Measurements from ENCODE around the gene RPP14.
"Not testable (repeated sequence)": the region's sequence is repeated elsewhere in the genome, so short reads cannot be mapped to it uniquely, and the experiment has no call there.

RPP14 gene

GRCh38 chr3:58334506-58334884, 28.4 kb downstream of the RPP14 start:
- Histone ChIP-seq H3K4me2 (ENCODE audit: low read depth, low read length) (0 out of 2 replicates have a peak overlapping the region, but pooled peaks have one; percentile 94), H3K79me2 (ENCODE audit: low read length) (peaks cover 19% of the 10 kb centered on the region), H3K36me3 (replicated peaks; ENCODE audit: insufficient read depth, low read length) (no peaks in the 10 kb centered on the region), H3K4me1 (ENCODE audit: low read length) (peaks cover 6% of the 10 kb centered on the region; the same call in 1 of the 2 replicates), H3K9me2 (replicated peaks; ENCODE audit: insufficient read depth, low read length) (no peaks in the 10 kb centered on the region), H3K27ac (ENCODE audit: low read length) (no peak overlapping the region), H3K27me3 (replicated peaks; ENCODE audit: insufficient read depth, low read length) (no peaks in the 10 kb centered on the region), H2AFZ (ENCODE audit: low read length) (no peak overlapping the region), H3K4me3 (ENCODE audit: low read length) (no peak overlapping the region), H4K20me1 (ENCODE audit: insufficient read depth, low read length) (no peaks in the 10 kb centered on the region), H3F3A (ENCODE audit: insufficient read depth, low read length) (no peaks in the 10 kb centered on the region), H3K9ac (ENCODE audit: low read length) (no peak overlapping the region), H3K9me3 (replicated peaks; ENCODE audit: insufficient read depth, low read length) (no peaks in the 10 kb centered on the region)
- no peak for DNase-seq
- no peak for TF ChIP-seq EZH2phosphoT487 (IDR thresholded peaks at IDR 0.05; ENCODE audit: low read length)

GRCh38 chr3:58335652-58335947, 29.6 kb downstream of the RPP14 start:
- Histone ChIP-seq H3K36me3 (replicated peaks; ENCODE audit: insufficient read depth, low read length) (no peaks in the 10 kb centered on the region), H3K27ac (ENCODE audit: low read length) (no peak overlapping the region), H4K20me1 (ENCODE audit: insufficient read depth, low read length) (no peaks in the 10 kb centered on the region), H3K27me3 (replicated peaks; ENCODE audit: insufficient read depth, low read length) (no peaks in the 10 kb centered on the region), H3K4me1 (ENCODE audit: low read length) (peaks cover 6% of the 10 kb centered on the region; the same call in 1 of the 2 replicates), H3K79me2 (ENCODE audit: low read length) (peaks cover 19% of the 10 kb centered on the region), H3K4me3 (ENCODE audit: low read length) (no peak overlapping the region), H3K4me2 (ENCODE audit: low read depth, low read length) (no peak overlapping the region), H3F3A (ENCODE audit: insufficient read depth, low read length) (no peaks in the 10 kb centered on the region), H2AFZ (ENCODE audit: low read length) (no peak overlapping the region), H3K9ac (ENCODE audit: low read length) (no peak overlapping the region), H3K9me3 (replicated peaks; ENCODE audit: insufficient read depth, low read length) (no peaks in the 10 kb centered on the region), H3K9me2 (replicated peaks; ENCODE audit: insufficient read depth, low read length) (no peaks in the 10 kb centered on the region)
- no peak for DNase-seq
- no peak for TF ChIP-seq EZH2 (optimal IDR thresholded peaks at IDR 0.05; ENCODE audit: low read depth, low read length)
- no peak for TF ChIP-seq EZH2phosphoT487 (IDR thresholded peaks at IDR 0.05; ENCODE audit: low read length)
- TF ChIP-seq, protein P1, sequence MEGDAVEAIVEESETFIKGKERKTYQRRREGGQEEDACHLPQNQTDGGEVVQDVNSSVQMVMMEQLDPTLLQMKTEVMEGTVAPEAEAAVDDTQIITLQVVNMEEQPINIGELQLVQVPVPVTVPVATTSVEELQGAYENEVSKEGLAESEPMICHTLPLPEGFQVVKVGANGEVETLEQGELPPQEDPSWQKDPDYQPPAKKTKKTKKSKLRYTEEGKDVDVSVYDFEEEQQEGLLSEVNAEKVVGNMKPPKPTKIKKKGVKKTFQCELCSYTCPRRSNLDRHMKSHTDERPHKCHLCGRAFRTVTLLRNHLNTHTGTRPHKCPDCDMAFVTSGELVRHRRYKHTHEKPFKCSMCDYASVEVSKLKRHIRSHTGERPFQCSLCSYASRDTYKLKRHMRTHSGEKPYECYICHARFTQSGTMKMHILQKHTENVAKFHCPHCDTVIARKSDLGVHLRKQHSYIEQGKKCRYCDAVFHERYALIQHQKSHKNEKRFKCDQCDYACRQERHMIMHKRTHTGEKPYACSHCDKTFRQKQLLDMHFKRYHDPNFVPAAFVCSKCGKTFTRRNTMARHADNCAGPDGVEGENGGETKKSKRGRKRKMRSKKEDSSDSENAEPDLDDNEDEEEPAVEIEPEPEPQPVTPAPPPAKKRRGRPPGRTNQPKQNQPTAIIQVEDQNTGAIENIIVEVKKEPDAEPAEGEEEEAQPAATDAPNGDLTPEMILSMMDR (IDR thresholded peaks at IDR 0.05; ENCODE audit: low read length): no peak

DNA sequence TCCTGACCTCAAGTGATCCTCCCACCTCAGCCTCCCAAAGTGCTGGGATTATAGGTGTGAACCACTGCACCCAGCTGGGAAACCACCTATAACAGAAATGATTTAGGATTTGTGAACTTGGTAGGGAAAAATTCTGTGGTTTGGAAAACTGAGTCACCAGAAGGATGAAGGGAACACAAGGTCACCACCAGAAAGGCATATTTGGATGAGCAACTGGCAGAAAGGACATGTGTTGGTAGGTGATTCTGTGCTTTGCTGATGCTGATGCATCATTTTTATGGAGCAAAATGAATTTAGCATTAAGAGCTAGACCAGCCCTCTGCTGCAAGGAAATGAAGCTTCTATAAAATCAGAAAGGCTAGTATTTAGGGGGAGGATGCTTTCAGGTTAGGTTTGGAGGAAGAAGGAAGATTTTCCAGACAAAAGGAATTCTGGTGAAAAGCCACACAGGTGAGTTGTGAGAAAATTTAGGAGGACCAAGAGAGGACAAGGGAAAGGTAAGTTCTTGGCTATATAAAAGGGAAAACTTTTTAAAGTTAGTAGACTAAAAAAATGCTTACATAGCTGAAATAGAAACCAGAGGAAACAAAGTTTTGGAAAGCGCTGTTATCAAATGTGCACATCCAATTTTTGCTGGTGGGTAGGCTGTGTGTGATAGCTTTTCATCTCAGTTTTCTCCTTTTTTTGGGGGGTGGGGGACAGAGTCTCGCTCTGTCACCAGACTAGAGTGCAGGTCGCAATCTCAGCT, 30.3 kb downstream of the RPP14 start:
- Histone ChIP-seq H3K4me1 (ENCODE audit: low read length) (peaks cover 6% of the 10 kb centered on the region; the same call in 1 of the 2 replicates), H3K36me3 (replicated peaks; ENCODE audit: insufficient read depth, low read length) (no peaks in the 10 kb centered on the region), H3K27ac (ENCODE audit: low read length) (no peak overlapping the region), H3K4me3 (ENCODE audit: low read length) (no peak overlapping the region), H3F3A (ENCODE audit: insufficient read depth, low read length) (no peaks in the 10 kb centered on the region), H3K9me3 (replicated peaks; ENCODE audit: insufficient read depth, low read length) (no peaks in the 10 kb centered on the region), H2AFZ (ENCODE audit: low read length) (no peak overlapping the region), H3K4me2 (ENCODE audit: low read depth, low read length) (no peak overlapping the region), H3K9me2 (replicated peaks; ENCODE audit: insufficient read depth, low read length) (no peaks in the 10 kb centered on the region), H3K79me2 (ENCODE audit: low read length) (peaks cover 19% of the 10 kb centered on the region), H3K9ac (ENCODE audit: low read length) (no peak overlapping the region), H4K20me1 (ENCODE audit: insufficient read depth, low read length) (no peaks in the 10 kb centered on the region), H3K27me3 (replicated peaks; ENCODE audit: insufficient read depth, low read length) (no peaks in the 10 kb centered on the region)
- TF ChIP-seq, protein P1 (IDR thresholded peaks at IDR 0.05; ENCODE audit: low read length): no peak
- TF ChIP-seq EZH2phosphoT487 (IDR thresholded peaks at IDR 0.05; ENCODE audit: low read length) (no peak), EZH2 (optimal IDR thresholded peaks at IDR 0.05; ENCODE audit: low read depth, low read length) (no peak)
- DNase-seq: no peak

- Histone ChIP-seq H3K9me2 (replicated peaks; ENCODE audit: insufficient read depth, low read length) (no peaks in the 10 kb centered on the region), H3K9me3 (replicated peaks; ENCODE audit: insufficient read depth, low read length) (no peaks in the 10 kb centered on the region), H3K79me2 (ENCODE audit: low read length) (peaks cover 19% of the 10 kb centered on the region), H3K4me1 (ENCODE audit: low read length) (peaks cover 6% of the 10 kb centered on the region; the same call in 1 of the 2 replicates), H4K20me1 (ENCODE audit: insufficient read depth, low read length) (no peaks in the 10 kb centered on the region), H3K27me3 (replicated peaks; ENCODE audit: insufficient read depth, low read length) (no peaks in the 10 kb centered on the region), H3K4me3 (ENCODE audit: low read length) (no peak overlapping the region), H3K9ac (ENCODE audit: low read length) (no peak overlapping the region), H3K27ac (ENCODE audit: low read length) (no peak overlapping the region), H2AFZ (ENCODE audit: low read length) (no peak overlapping the region), H3F3A (ENCODE audit: insufficient read depth, low read length) (no peaks in the 10 kb centered on the region), H3K4me2 (ENCODE audit: low read depth, low read length) (no peak overlapping the region), H3K36me3 (replicated peaks; ENCODE audit: insufficient read depth, low read length) (no peaks in the 10 kb centered on the region)
- TF ChIP-seq EZH2phosphoT487 (IDR thresholded peaks at IDR 0.05; ENCODE audit: low read length) (no peak), EZH2 (optimal IDR thresholded peaks at IDR 0.05; ENCODE audit: low read depth, low read length) (no peak)
- TF ChIP-seq, protein P1 (IDR thresholded peaks at IDR 0.05; ENCODE audit: low read length): no peak
- no peak for DNase-seq
Measured at GRCh38 chr3:58337190-58337589, 31.1 kb downstream of the RPP14 start.

DNA sequence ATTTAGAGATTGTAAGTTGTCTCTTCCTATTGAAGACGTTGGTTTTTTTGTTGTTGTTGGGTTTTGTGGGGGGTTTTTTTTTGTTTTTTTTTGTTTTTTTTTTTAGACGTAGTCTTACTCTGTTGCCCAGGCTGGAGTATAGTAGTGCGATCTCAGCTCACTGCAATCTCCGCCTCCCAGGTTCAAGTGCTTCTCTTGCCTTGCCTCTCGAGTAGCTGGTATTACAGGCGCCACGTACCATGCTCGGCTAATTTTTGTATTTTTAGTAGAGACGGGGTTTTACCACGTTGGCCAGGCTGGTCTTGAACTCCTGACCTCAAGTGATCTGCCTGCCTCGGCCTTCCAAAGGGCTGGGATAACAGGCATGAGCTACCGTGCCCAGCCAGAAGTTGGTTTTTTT, 33.1 kb downstream of the RPP14 start:
- H3K27me3 ChIP-seq (replicated peaks; ENCODE audit: insufficient read depth, low read length); H3K4me1 ChIP-seq (ENCODE audit: low read length); H3F3A ChIP-seq (ENCODE audit: insufficient read depth, low read length); H4K20me1 ChIP-seq (ENCODE audit: insufficient read depth, low read length); H3K9me2 ChIP-seq (replicated peaks; ENCODE audit: insufficient read depth, low read length); H3K36me3 ChIP-seq (replicated peaks; ENCODE audit: insufficient read depth, low read length); H3K4me2 ChIP-seq (ENCODE audit: low read depth, low read length); H3K27ac ChIP-seq (ENCODE audit: low read length); H3K9ac ChIP-seq (ENCODE audit: low read length); H3K79me2 ChIP-seq (ENCODE audit: low read length); H3K9me3 ChIP-seq (replicated peaks; ENCODE audit: insufficient read depth, low read length); H3K4me3 ChIP-seq (ENCODE audit: low read length); DNase-seq; H2AFZ ChIP-seq (ENCODE audit: low read length): not testable (repeated sequence)
